GM21367 (cell line): ENCODE measurements around the gene CPA3.

ENCODE experiments used
- ATAC-seq: cut with Tn5 transposase; IDR thresholded peaks from one replicate; pipeline ENCODE4 v1.9.1; 2021; ENCODE audit not compliant: unreplicated experiment

CPA3 gene

GRCh38 chr3:148914936-148915690 lies 50.0 kb downstream of the CPA3 start:
- no peak for ATAC-seq

- ATAC-seq, result no peak
Measured at GRCh38 chr3:148916132-148916531, 51.0 kb downstream of the CPA3 start.

GRCh38 chr3:148922467-148922866 lies 57.4 kb downstream of the CPA3 start:
- ATAC-seq, result no peak

GRCh38 chr3:148923592-148923991 lies 58.5 kb downstream of the CPA3 start:
- ATAC-seq, result peak; percentile 53

GRCh38 chr3:148924562-148924961 lies 59.5 kb downstream of the CPA3 start:
- no peak for ATAC-seq

GRCh38 chr3:148925845-148926244 lies 60.7 kb downstream of the CPA3 start:
- ATAC-seq, result no peak

GRCh38 chr3:148930752-148931151 lies 65.7 kb downstream of the CPA3 start:
- no peak for ATAC-seq

- ATAC-seq, result no peak
Measured at GRCh38 chr3:148931574-148931973, 66.5 kb downstream of the CPA3 start.

GRCh38 chr3:148932972-148933371 lies 67.9 kb downstream of the CPA3 start:
- ATAC-seq, result no peak

GRCh38 chr3:148937467-148938255 lies 72.6 kb downstream of the CPA3 start:
- no peak for ATAC-seq

- no peak for ATAC-seq
Measured at GRCh38 chr3:148938306-148938705, 73.2 kb downstream of the CPA3 start.

- no peak for ATAC-seq
Measured at GRCh38 chr3:148938936-148939335, 73.8 kb downstream of the CPA3 start.

GRCh38 chr3:148940983-148941382 lies 75.9 kb downstream of the CPA3 start:
- no peak for ATAC-seq

GRCh38 chr3:148943506-148944205 lies 78.6 kb downstream of the CPA3 start:
- ATAC-seq, result peak; percentile 97

GRCh38 chr3:148945116-148945515 lies 80.0 kb downstream of the CPA3 start:
- ATAC-seq, result no peak
